ACC112 (cell line): ENCODE results near the gene METTL23.

Experiments used
- H2AFZ ChIP-seq: fragments of 200-600 bp; sonication (generic); one replicate; pipeline ENCODE4 v1.6.0; 2017; ENCODE audit warnings: antibody characterized with exemption, low read length; ENCODE audit not compliant: unreplicated experiment
- H3K27ac ChIP-seq: fragments of 200-600 bp; sonication (generic); 2 replicates; pipeline ENCODE4 v1.5.1; 2014; ENCODE audit warnings: low read depth, mild to moderate bottlenecking, antibody characterized with exemption, low read length, moderate library complexity
- H3K27me3 ChIP-seq: fragments of 200-600 bp; sonication (generic); 2 replicates; pipeline ENCODE4 v1.6.1; 2014; ENCODE audit warnings: mild to moderate bottlenecking, antibody characterized with exemption, low read length, moderate library complexity, mixed read lengths; ENCODE audit not compliant: insufficient read depth
- H3K36me3 ChIP-seq: fragments of 200-600 bp; sonication (generic); 2 replicates; pipeline ENCODE4 v1.6.1; 2016; ENCODE audit warnings: mild to moderate bottlenecking, antibody characterized with exemption, low read length, moderate library complexity, mixed read lengths; ENCODE audit not compliant: insufficient read depth
- H3K4me1 ChIP-seq: fragments of 200-600 bp; sonication (generic); one replicate; pipeline ENCODE4 v1.6.1; 2016; ENCODE audit warnings: low read length, mixed read lengths; ENCODE audit not compliant: insufficient read depth, unreplicated experiment, control insufficient read depth
- H3K4me3 ChIP-seq: fragments of 200-600 bp; sonication (generic); 2 replicates; pipeline ENCODE4 v1.5.1; 2014; ENCODE audit warnings: mild to moderate bottlenecking, low read depth, low read length
- H3K79me2 ChIP-seq: fragments of 200-600 bp; sonication (generic); one replicate; pipeline ENCODE4 v1.6.0; 2016; ENCODE audit warnings: low read length; ENCODE audit not compliant: control insufficient read depth, unreplicated experiment, insufficient read depth

Gene METTL23

GRCh38 chr17:76747716-76748363 lies 21.2 kb downstream of the METTL23 start:
- Histone ChIP-seq H3K36me3 (peaks cover 31% of the 10 kb centered on the region), H3K4me3 (no peak overlapping the region)

GRCh38 chr17:76748657-76749056 lies 22.0 kb downstream of the METTL23 start:
- no peak overlapping the region for H2AFZ ChIP-seq
- no peak overlapping the region for H3K27ac ChIP-seq
- H3K4me1 ChIP-seq, result peaks cover 3% of the 10 kb centered on the region
- no peaks in the 10 kb centered on the region for H3K79me2 ChIP-seq
- H3K36me3 ChIP-seq, result peaks cover 31% of the 10 kb centered on the region
- no peaks in the 10 kb centered on the region for H3K27me3 ChIP-seq
- no peak overlapping the region for H3K4me3 ChIP-seq

More at GRCh38 chr17:76747716-76748363, 21.2 kb downstream of the METTL23 start:
- Histone ChIP-seq H2AFZ (no peak overlapping the region), H3K27me3 (no peaks in the 10 kb centered on the region), H3K27ac (no peak overlapping the region), H3K79me2 (no peaks in the 10 kb centered on the region), H3K4me1 (peaks cover 3% of the 10 kb centered on the region)

GRCh38 chr17:76751416-76751993 lies 24.9 kb downstream of the METTL23 start:
- Histone ChIP-seq H3K27ac (no peak overlapping the region), H3K4me3 (no peak overlapping the region), H2AFZ (no peak overlapping the region), H3K4me1 (no peaks in the 10 kb centered on the region), H3K36me3 (peaks cover 10% of the 10 kb centered on the region; the same call in 1 of the 2 replicates), H3K27me3 (no peaks in the 10 kb centered on the region), H3K79me2 (no peaks in the 10 kb centered on the region)

- H3K36me3 ChIP-seq, result peaks cover 9% of the 10 kb centered on the region; the same call in 1 of the 2 replicates
- no peaks in the 10 kb centered on the region for H3K79me2 ChIP-seq
- no peaks in the 10 kb centered on the region for H3K27me3 ChIP-seq
- no peak overlapping the region for H2AFZ ChIP-seq
- H3K4me3 ChIP-seq, result no peak overlapping the region
- no peaks in the 10 kb centered on the region for H3K4me1 ChIP-seq
- no peak overlapping the region for H3K27ac ChIP-seq
Measured at GRCh38 chr17:76752006-76752405, 25.4 kb downstream of the METTL23 start.

- H3K4me1 ChIP-seq, result no peaks in the 10 kb centered on the region
- H2AFZ ChIP-seq, result no peak overlapping the region
- no peaks in the 10 kb centered on the region for H3K27me3 ChIP-seq
- H3K4me3 ChIP-seq, result no peak overlapping the region
- no peaks in the 10 kb centered on the region for H3K79me2 ChIP-seq
- no peak overlapping the region for H3K27ac ChIP-seq
- H3K36me3 ChIP-seq, result peaks cover 15% of the 10 kb centered on the region
Measured at GRCh38 chr17:76753061-76753961, 26.7 kb downstream of the METTL23 start.

- H3K27ac ChIP-seq, result no peak overlapping the region
- H2AFZ ChIP-seq, result no peak overlapping the region
- no peaks in the 10 kb centered on the region for H3K27me3 ChIP-seq
- H3K36me3 ChIP-seq, result peaks cover 18% of the 10 kb centered on the region
- H3K79me2 ChIP-seq, result no peaks in the 10 kb centered on the region
- no peak overlapping the region for H3K4me3 ChIP-seq
- H3K4me1 ChIP-seq, result no peaks in the 10 kb centered on the region
Measured at GRCh38 chr17:76755285-76755684, 28.6 kb downstream of the METTL23 start.

GRCh38 chr17:76757256-76757655 lies 30.6 kb downstream of the METTL23 start:
- no peak overlapping the region for H3K27ac ChIP-seq
- H2AFZ ChIP-seq, result no peak overlapping the region
- H3K36me3 ChIP-seq, result peaks cover 18% of the 10 kb centered on the region
- H3K4me3 ChIP-seq, result no peak overlapping the region
- no peaks in the 10 kb centered on the region for H3K4me1 ChIP-seq
- no peaks in the 10 kb centered on the region for H3K27me3 ChIP-seq
- H3K79me2 ChIP-seq, result no peaks in the 10 kb centered on the region

GRCh38 chr17:76758570-76758969 lies 31.9 kb downstream of the METTL23 start:
- Histone ChIP-seq H3K4me1 (no peaks in the 10 kb centered on the region), H3K27ac (no peak overlapping the region), H3K36me3 (peaks cover 18% of the 10 kb centered on the region), H2AFZ (no peak overlapping the region), H3K27me3 (no peaks in the 10 kb centered on the region), H3K4me3 (no peak overlapping the region), H3K79me2 (no peaks in the 10 kb centered on the region)

GRCh38 chr17:76772842-76773525 lies 46.3 kb downstream of the METTL23 start:
- Histone ChIP-seq H3K4me1 (peaks cover 7% of the 10 kb centered on the region), H3K36me3 (peaks cover 24% of the 10 kb centered on the region), H2AFZ (peak overlapping the region; percentile 65), H3K4me3 (peak overlapping the region; percentile 53), H3K27me3 (no peaks in the 10 kb centered on the region), H3K27ac (peak overlapping the region; percentile 74), H3K79me2 (no peaks in the 10 kb centered on the region)

- H3K79me2 ChIP-seq, result no peaks in the 10 kb centered on the region
- no peak overlapping the region for H3K4me3 ChIP-seq
- H3K36me3 ChIP-seq, result peaks cover 24% of the 10 kb centered on the region
- no peak overlapping the region for H3K27ac ChIP-seq
- H3K27me3 ChIP-seq, result no peaks in the 10 kb centered on the region
- H2AFZ ChIP-seq, result no peak overlapping the region
- peaks cover 7% of the 10 kb centered on the region for H3K4me1 ChIP-seq
Measured at GRCh38 chr17:76775021-76775600, 48.5 kb downstream of the METTL23 start.
